Endothelial cell (in vitro differentiated cells): ENCODE data around the gene RRM1. TPM values are rescaled to one million over a fixed set of nuclear protein-coding genes. Genes with fewer than 3 reads are reported as not detected.

Experiments
- DNase-seq: peaks from one replicate; pipeline ENCODE4 v3.0.0; 2021; ENCODE audit warnings: low spot score
- H3K27ac Mint-ChIP-seq: one replicate; pipeline ENCODE4 v1.8.0; 2021; ENCODE audit warnings: mixed read lengths, inconsistent platforms; ENCODE audit not compliant: unreplicated experiment
- H3K27me3 Mint-ChIP-seq: one replicate; pipeline ENCODE4 v1.8.0; 2021; ENCODE audit warnings: mild to moderate bottlenecking, moderate library complexity, mixed read lengths, inconsistent platforms; ENCODE audit not compliant: unreplicated experiment
- H3K36me3 Mint-ChIP-seq: one replicate; pipeline ENCODE4 v1.8.0; 2021; ENCODE audit warnings: mild to moderate bottlenecking, low read depth, mixed read lengths, inconsistent platforms; ENCODE audit not compliant: unreplicated experiment
- H3K4me1 Mint-ChIP-seq: one replicate; pipeline ENCODE4 v1.8.0; 2021; ENCODE audit warnings: mild to moderate bottlenecking, mixed read lengths, inconsistent platforms; ENCODE audit not compliant: unreplicated experiment
- H3K4me3 Mint-ChIP-seq: one replicate; pipeline ENCODE4 v1.8.0; 2021; ENCODE audit warnings: mild to moderate bottlenecking, mixed read lengths, inconsistent platforms; ENCODE audit not compliant: unreplicated experiment
- H3K9me3 Mint-ChIP-seq: one replicate; pipeline ENCODE4 v1.8.0; 2021; ENCODE audit warnings: mixed read lengths, inconsistent platforms; ENCODE audit not compliant: unreplicated experiment
- CTCF ChIP-seq: fragments of 200-600 bp; sonication (generic); IDR thresholded peaks from one replicate; pipeline ENCODE4 v1.5.0; 2021; ENCODE audit warnings: antibody characterized with exemption; ENCODE audit not compliant: unreplicated experiment
- total RNA-seq: library from RNA; stranded (reverse); fragmentation: NEBNext Ultra II Directional; extraction: Animal tissue kit (Norgen Biotek cat#: 25700); gene quantifications from one replicate; pipeline ENCODE4 v1.2.1, GENCODE V29; 2021; ENCODE audit not compliant: unreplicated experiment

The RRM1 gene
- total RNA-seq, 1 donor from 2014 or later, result 48.0 TPM

GRCh38 chr11:4061700-4062099 is 32.9 kb upstream of the RRM1 start:
- H3K27ac Mint-ChIP-seq, result no peak overlapping the region
- H3K4me3 Mint-ChIP-seq, result no peak overlapping the region
- peaks cover 33% of the 10 kb centered on the region for H3K4me1 Mint-ChIP-seq
- no peaks in the 10 kb centered on the region for H3K9me3 Mint-ChIP-seq
- no peak for TF ChIP-seq CTCF
- no peaks in the 10 kb centered on the region for H3K36me3 Mint-ChIP-seq
- no peak for DNase-seq
- peaks cover 4% of the 10 kb centered on the region for H3K27me3 Mint-ChIP-seq

GRCh38 chr11:4063348-4063747 is 31.3 kb upstream of the RRM1 start:
- TF ChIP-seq CTCF, result no peak
- no peak for DNase-seq
- Mint-ChIP-seq H3K36me3 (no peaks in the 10 kb centered on the region), H3K4me3 (no peak overlapping the region), H3K9me3 (no peaks in the 10 kb centered on the region), H3K4me1 (peaks cover 28% of the 10 kb centered on the region), H3K27ac (no peak overlapping the region), H3K27me3 (peaks cover 2% of the 10 kb centered on the region)

- no peak for DNase-seq
- Mint-ChIP-seq H3K27ac (no peak overlapping the region), H3K4me3 (no peak overlapping the region), H3K4me1 (peaks cover 23% of the 10 kb centered on the region), H3K9me3 (no peaks in the 10 kb centered on the region), H3K36me3 (no peaks in the 10 kb centered on the region), H3K27me3 (no peaks in the 10 kb centered on the region)
- no peak for TF ChIP-seq CTCF
Measured at GRCh38 chr11:4064278-4064955, 30.2 kb upstream of the RRM1 start.

GRCh38 chr11:4065086-4065485 is 29.5 kb upstream of the RRM1 start:
- peaks cover 21% of the 10 kb centered on the region for H3K4me1 Mint-ChIP-seq
- no peaks in the 10 kb centered on the region for H3K27me3 Mint-ChIP-seq
- no peak overlapping the region for H3K27ac Mint-ChIP-seq
- no peaks in the 10 kb centered on the region for H3K36me3 Mint-ChIP-seq
- no peak for TF ChIP-seq CTCF
- no peak overlapping the region for H3K4me3 Mint-ChIP-seq
- H3K9me3 Mint-ChIP-seq, result no peaks in the 10 kb centered on the region
- DNase-seq, result no peak

- no peak overlapping the region for H3K27ac Mint-ChIP-seq
- no peak for DNase-seq
Measured at GRCh38 chr11:4065601-4066377, 28.8 kb upstream of the RRM1 start.

More at GRCh38 chr11:4065601-4066377, 28.8 kb upstream of the RRM1 start:
- Mint-ChIP-seq H3K36me3 (no peaks in the 10 kb centered on the region), H3K4me1 (peaks cover 18% of the 10 kb centered on the region), H3K27me3 (no peaks in the 10 kb centered on the region), H3K4me3 (no peak overlapping the region), H3K9me3 (no peaks in the 10 kb centered on the region)
- TF ChIP-seq CTCF, result no peak
